Measurements from ENCODE around the gene TASP1.
"Not testable (repeated sequence)": the region's sequence is repeated elsewhere in the genome, so short reads cannot be mapped to it uniquely, and the experiment has no call there.

DNA sequence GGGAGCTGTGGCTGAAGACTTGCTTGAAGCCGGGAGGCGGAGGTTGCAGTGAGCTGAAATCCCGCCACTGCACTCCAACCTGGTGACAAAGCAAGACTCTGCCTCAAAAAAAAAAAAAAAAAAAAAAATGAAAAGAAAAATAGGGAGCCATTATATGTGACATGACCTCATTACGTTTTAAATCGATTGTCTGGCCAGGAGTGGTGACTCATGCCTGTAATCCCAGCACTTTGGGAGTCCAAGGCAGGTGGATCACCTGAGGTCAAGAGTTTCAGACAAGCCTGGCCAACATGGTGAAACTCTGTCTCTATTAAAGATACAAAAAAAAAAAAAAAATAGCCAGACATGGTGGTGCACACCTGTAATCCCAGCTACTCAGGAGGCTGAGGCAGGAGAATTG lies 19.3 kb upstream of the TASP1 start:
- TF ChIP-seq POLR2A (IDR thresholded peaks at IDR 0.05; ENCODE audit: low read depth, low read length); TAF1 (IDR thresholded peaks at IDR 0.05; ENCODE audit: borderline replicate concordance, low read depth, low read length): not testable (repeated sequence)

Measured in GM12892 (cell line).